ENCODE data around the gene ADIPOR2. TPM values are rescaled to one million over a fixed set of nuclear protein-coding genes. Genes with fewer than 3 reads are reported as not detected.
A peak's percentile ranks its signal among the peaks of the same experiment; 100 is the strongest.

ADIPOR2 gene
- total and polyA plus RNA-seq, 4 donors, result 26.6 to 68.3 (median 41.7) TPM

DNA sequence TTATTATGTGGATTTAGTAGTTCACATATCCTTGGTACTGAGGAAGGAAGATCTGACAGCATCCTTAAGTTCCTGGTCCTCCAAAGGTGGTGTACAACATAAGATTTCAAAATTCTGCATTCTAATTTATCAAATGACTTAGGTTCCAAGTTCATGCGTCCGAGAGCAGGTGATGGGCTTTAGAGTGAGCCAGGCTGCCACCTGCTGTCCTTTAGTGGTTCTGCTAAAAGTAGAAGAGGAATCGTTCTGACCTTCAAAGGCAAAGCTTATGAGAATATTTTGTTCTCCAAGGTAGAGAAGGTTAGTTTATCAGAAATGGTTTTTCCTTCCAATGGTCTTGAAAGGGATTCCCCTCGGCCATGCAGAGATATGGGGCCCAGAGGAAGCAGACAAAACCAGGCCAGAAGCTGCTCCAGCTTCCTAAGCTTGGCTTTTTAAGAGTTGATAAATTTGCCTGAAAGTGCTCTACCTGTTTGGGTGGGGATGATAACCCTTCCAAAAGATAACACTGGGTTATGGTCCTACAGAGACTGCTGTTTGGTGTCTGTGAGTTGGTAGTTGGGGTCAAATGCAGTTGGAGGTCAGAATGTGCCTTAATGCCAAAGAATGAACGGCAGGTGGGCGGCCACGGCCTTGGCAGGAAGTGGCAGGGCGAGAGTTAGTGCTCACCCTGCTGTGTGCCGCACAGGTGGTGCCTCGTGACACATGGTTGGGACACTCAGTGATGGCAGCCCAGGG, 100.4 kb downstream of the ADIPOR2 start:
- peaks cover 2 to 9% (median 4%) of the 10 kb centered on the region in 4 donors for H3K36me3 ChIP-seq (ENCODE audit: control insufficient read depth in 4 of 4, insufficient read depth in 3 of 4, low read depth in 1 of 4, low read length in 3 of 4)
- WGBS, result 38% methylated on average over 10 of the region's 10 CpGs
- no peaks in the 10 kb centered on the region for H3K9me3 ChIP-seq (ENCODE audit: control insufficient read depth in 4 of 4, low read length in 3 of 4)
- H3K9ac ChIP-seq (ENCODE audit: low read depth in 1 of 2, low read length in 2 of 2), result no peak overlapping the region
- DNase-seq (ENCODE audit: low spot score), result peak; percentile 69
- H3K27ac ChIP-seq (ENCODE audit: low read depth in 1 of 2, low read length in 2 of 2), result no peak overlapping the region
- peaks cover 0 to 21% (median 10%) of the 10 kb centered on the region in 4 donors for H3K4me1 ChIP-seq (ENCODE audit: control insufficient read depth in 4 of 4, insufficient read depth in 4 of 4, low read length in 3 of 4)
- H3K27me3 ChIP-seq (ENCODE audit: control insufficient read depth in 4 of 4, insufficient read depth in 4 of 4, low read length in 3 of 4), result no peaks in the 10 kb centered on the region
- TF ChIP-seq HNF4G (IDR thresholded peaks at IDR 0.05), result no peak
- no peak for TF ChIP-seq GABPA (IDR thresholded peaks at IDR 0.05 in 1 of 2, conservative IDR thresholded peaks at IDR 0.05 in 1 of 2)
- no peak for TF ChIP-seq REST (IDR thresholded peaks at IDR 0.05)
- TF ChIP-seq FOXA1 (IDR thresholded peaks at IDR 0.05), result no peak
- no peak for TF ChIP-seq FOXA2 (IDR thresholded peaks at IDR 0.05)
- peak; percentile 98 to 99 for TF ChIP-seq RAD21 (IDR thresholded peaks at IDR 0.05)
- TF ChIP-seq SP1 (IDR thresholded peaks at IDR 0.05), result no peak
- peak; percentile 24 to 55 for TF ChIP-seq HNF4A (conservative IDR thresholded peaks at IDR 0.05)
- TF ChIP-seq YY1 (IDR thresholded peaks at IDR 0.05), result no peak
- TF ChIP-seq JUND (IDR thresholded peaks at IDR 0.05), result no peak
- no peak for TF ChIP-seq ATF3 (IDR thresholded peaks at IDR 0.05)
- no peak for TF ChIP-seq MAX (IDR thresholded peaks at IDR 0.05)
- peak; percentile 12 to 27 for TF ChIP-seq RXRA (IDR thresholded peaks at IDR 0.05)
- no peak for TF ChIP-seq EGR1 (IDR thresholded peaks at IDR 0.05; ENCODE audit: low read depth in 2 of 2)
- peak; percentile 87 for TF ChIP-seq CTCF (IDR thresholded peaks at IDR 0.05; ENCODE audit: low read depth, low read length, missing input control)
- TF ChIP-seq, protein P1, sequence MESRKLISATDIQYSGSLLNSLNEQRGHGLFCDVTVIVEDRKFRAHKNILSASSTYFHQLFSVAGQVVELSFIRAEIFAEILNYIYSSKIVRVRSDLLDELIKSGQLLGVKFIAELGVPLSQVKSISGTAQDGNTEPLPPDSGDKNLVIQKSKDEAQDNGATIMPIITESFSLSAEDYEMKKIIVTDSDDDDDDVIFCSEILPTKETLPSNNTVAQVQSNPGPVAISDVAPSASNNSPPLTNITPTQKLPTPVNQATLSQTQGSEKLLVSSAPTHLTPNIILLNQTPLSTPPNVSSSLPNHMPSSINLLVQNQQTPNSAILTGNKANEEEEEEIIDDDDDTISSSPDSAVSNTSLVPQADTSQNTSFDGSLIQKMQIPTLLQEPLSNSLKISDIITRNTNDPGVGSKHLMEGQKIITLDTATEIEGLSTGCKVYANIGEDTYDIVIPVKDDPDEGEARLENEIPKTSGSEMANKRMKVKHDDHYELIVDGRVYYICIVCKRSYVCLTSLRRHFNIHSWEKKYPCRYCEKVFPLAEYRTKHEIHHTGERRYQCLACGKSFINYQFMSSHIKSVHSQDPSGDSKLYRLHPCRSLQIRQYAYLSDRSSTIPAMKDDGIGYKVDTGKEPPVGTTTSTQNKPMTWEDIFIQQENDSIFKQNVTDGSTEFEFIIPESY (IDR thresholded peaks at IDR 0.05), result no peak
- TF ChIP-seq NR2F2 (IDR thresholded peaks at IDR 0.05), result no peak
- no peak for TF ChIP-seq TAF1 (conservative IDR thresholded peaks at IDR 0.05)
- no peak overlapping the region for H3K4me3 ChIP-seq (ENCODE audit: low read depth in 1 of 3, low read length in 3 of 3)
